HCT116 (cell line): Measurements from ENCODE around the gene CASP6. TPM values are rescaled to one million over a fixed set of nuclear protein-coding genes. Genes with fewer than 3 reads are reported as not detected.

Experiments
- ATAC-seq: fragments of 200-7000 bp; cut with Tn5 transposase; 2 replicates; pipeline ENCODE4 v1.9.1; 2020; ENCODE audit warnings: mild to moderate bottlenecking, moderate library complexity
- BruUV-seq: library from RNA; stranded (reverse); fragments of 400-500 nt; replicated peaks from 2 replicates; lab custom pipeline; 2021; lab: Mats Ljungman, UMichigan
- CTCF ChIA-PET: fragments of 300-600 bp; sonication (Branson Sonifier 250); formaldehyde crosslinking; loops from one replicate; lab custom pipeline; 2021; ENCODE audit warnings: antibody characterized with exemption; lab: Charles Lee
- POLR2A ChIA-PET: fragments of 300-600, 350-600 bp; sonication (Branson Sonifier 250); formaldehyde crosslinking; loops from one replicate; lab custom pipeline; 2021; ENCODE audit warnings: antibody characterized with exemption; lab: Charles Lee
- RAD21 ChIA-PET, 2 experiments: fragments of 300-600 bp; sonication (Branson Sonifier 250); formaldehyde crosslinking; loops; one replicate each; lab custom pipeline; 2023; ENCODE audit warnings: low total read pairs in 2 of 2; ENCODE audit not compliant: uncharacterized antibody in 2 of 2, unreplicated experiment in 2 of 2, low non-redundant PET in 1 of 2; lab: Charles Lee
- DNase-seq: peaks from one replicate; pipeline ENCODE4 v3.0.0-alpha.2; 2010; ENCODE audit warnings: low read depth, low spot score
- H2AFZ ChIP-seq: fragments of 200-600 bp; shearing (Covaris generic), sonication (generic); 2 replicates; pipeline ENCODE4 v1.6.1; 2017; ENCODE audit warnings: low read depth, mixed run types, mixed read lengths, antibody characterized with exemption, low read length; ENCODE audit not compliant: poor library complexity, severe bottlenecking
- H3K27ac ChIP-seq: 2 replicates; pipeline ENCODE4 v1.5.1; 2012; ENCODE audit warnings: low read depth, low read length
- H3K27me3 ChIP-seq: fragments of 200-600 bp; sonication (generic); 2 replicates; pipeline ENCODE4 v1.6.1; 2016; ENCODE audit warnings: mixed run types, low read length, mixed read lengths; ENCODE audit not compliant: insufficient read depth
- H3K36me3 ChIP-seq, 2 experiments: fragments of 200-500 bp in 1 of 2; fragments of 200-600 bp in 1 of 2; sonication (Bioruptor generic) in 1 of 2; sonication (generic) in 1 of 2; 2 replicates each; pipeline versions ENCODE4 v1.5.1 to v1.6.1; 2014 to 2016; ENCODE audit warnings: low read length in 2 of 2, inconsistent platforms in 1 of 2, mixed read lengths in 1 of 2, mixed run types in 1 of 2; ENCODE audit not compliant: insufficient read depth in 2 of 2, control insufficient read depth in 1 of 2
- H3K4me1 ChIP-seq, 2 experiments: fragments of 200-600 bp in 1 of 2; sonication (generic) in 1 of 2; 2 replicates each; pipeline versions ENCODE4 v1.5.1 to v1.6.1; 2012 to 2017; ENCODE audit warnings: low read length in 2 of 2, inconsistent platforms in 1 of 2, mild to moderate bottlenecking in 1 of 2, mixed read lengths in 1 of 2, mixed run types in 1 of 2, moderate library complexity in 1 of 2; ENCODE audit not compliant: insufficient read depth in 2 of 2, control insufficient read depth in 1 of 2
- H3K4me2 ChIP-seq: fragments of 200-600 bp; sonication (generic); 2 replicates; pipeline ENCODE4 v1.6.1; 2017; ENCODE audit warnings: mixed run types, low read length, mixed read lengths
- H3K4me3 ChIP-seq, 2 experiments: fragments of 200-600 bp in 1 of 2; sonication (generic) in 1 of 2; replicated peaks in 1 of 2; 2 replicates each; pipeline ENCODE4 v1.5.1; 2011 to 2016; ENCODE audit warnings: low read length in 2 of 2, control low read depth in 1 of 2, low read depth in 1 of 2, mild to moderate bottlenecking in 1 of 2, mixed read lengths in 1 of 2, mixed run types in 1 of 2
- H3K79me2 ChIP-seq: fragments of 200-600 bp; sonication (generic); 2 replicates; pipeline ENCODE4 v1.6.1; 2017; ENCODE audit warnings: mild to moderate bottlenecking, mixed run types, low read length, moderate library complexity, mixed read lengths; ENCODE audit not compliant: insufficient read depth
- H3K9ac ChIP-seq: fragments of 200-600 bp; sonication (generic); 2 replicates; pipeline ENCODE4 v1.6.1; 2016; ENCODE audit warnings: low read length, mixed read lengths
- H3K9me2 ChIP-seq: fragments of 200-600 bp; sonication (generic), shearing (Covaris generic); 2 replicates; pipeline ENCODE4 v1.6.1; 2017; ENCODE audit warnings: mixed run types, mild to moderate bottlenecking, moderate library complexity; ENCODE audit not compliant: insufficient read depth
- H3K9me3 ChIP-seq, 2 experiments: fragments of 200-500 bp in 1 of 2; fragments of 200-600 bp in 1 of 2; sonication (Bioruptor generic) in 1 of 2; sonication (generic) in 1 of 2; 2 replicates each; pipeline ENCODE4 v1.6.1; 2014 to 2017; ENCODE audit warnings: low read length in 2 of 2, mixed read lengths in 2 of 2, inconsistent platforms in 1 of 2, low read depth in 1 of 2, mild to moderate bottlenecking in 1 of 2, mixed run types in 1 of 2, moderate library complexity in 1 of 2; ENCODE audit not compliant: control insufficient read depth in 1 of 2, insufficient read depth in 1 of 2
- H4K20me1 ChIP-seq: fragments of 200-600 bp; sonication (generic), shearing (Covaris generic); 2 replicates; pipeline ENCODE4 v1.6.1; 2017; ENCODE audit warnings: mixed run types, mild to moderate bottlenecking, moderate library complexity; ENCODE audit not compliant: insufficient read depth
- EZH2phosphoT487 ChIP-seq: fragments of 200-600 bp; IDR thresholded peaks from 2 replicates; pipeline ENCODE4 v1.6.1; 2018; ENCODE audit warnings: antibody characterized with exemption, borderline replicate concordance
- JUND ChIP-seq: IDR thresholded peaks from 2 replicates; pipeline ENCODE4 v1.6.1; 2012
- POLR2A ChIP-seq: IDR thresholded peaks from 2 replicates; pipeline ENCODE4 v1.7.0; 2011; ENCODE audit warnings: borderline replicate concordance; ENCODE audit not compliant: insufficient read depth, insufficient read length; ENCODE audit errors: extremely low read depth
- RAD21 ChIP-seq: IDR thresholded peaks from 2 replicates; pipeline ENCODE4 v1.6.1; 2012; ENCODE audit warnings: low read depth, mild to moderate bottlenecking
- YY1 ChIP-seq: IDR thresholded peaks from 2 replicates; pipeline ENCODE4 v1.6.1; 2011; ENCODE audit warnings: low read length, low read depth, moderate library complexity, mild to moderate bottlenecking; ENCODE audit not compliant: insufficient replicate concordance; ENCODE audit errors: extremely low read depth
- intact Hi-C: fragments of 100-400 bp; cut with micrococcal nuclease; formaldehyde crosslinking; loops from 2 replicates; pipeline ENCODE4 v1.10.0; 2022
- total RNA-seq: library from RNA; stranded (reverse); gene quantifications from one replicate; pipeline ENCODE4 v1.2.1, GENCODE V29; 2021; ENCODE audit not compliant: unreplicated experiment
- TF ChIP-seq, protein P1 (sequence below), 3 experiments: fragments of 200-600 bp in 1 of 3; sonication (generic) in 1 of 3; IDR thresholded peaks in 2 of 3; conservative IDR thresholded peaks in 1 of 3; 2 replicates each; pipeline ENCODE4 v1.5.1; 2012 to 2017; ENCODE audit warnings: low read depth in 2 of 3, low read length in 2 of 3, antibody characterized with exemption in 1 of 3, borderline replicate concordance in 1 of 3, control low read depth in 1 of 3, mild to moderate bottlenecking in 1 of 3, mixed read lengths in 1 of 3, mixed run types in 1 of 3, moderate library complexity in 1 of 3; ENCODE audit not compliant: insufficient read depth in 1 of 3
- TF ChIP-seq, protein P2 (sequence below): IDR thresholded peaks from 2 replicates; pipeline ENCODE4 v1.6.1; 2012

CASP6 gene
- total RNA-seq, 1 experiment from 2014 or later = 18.1 TPM

DNA sequence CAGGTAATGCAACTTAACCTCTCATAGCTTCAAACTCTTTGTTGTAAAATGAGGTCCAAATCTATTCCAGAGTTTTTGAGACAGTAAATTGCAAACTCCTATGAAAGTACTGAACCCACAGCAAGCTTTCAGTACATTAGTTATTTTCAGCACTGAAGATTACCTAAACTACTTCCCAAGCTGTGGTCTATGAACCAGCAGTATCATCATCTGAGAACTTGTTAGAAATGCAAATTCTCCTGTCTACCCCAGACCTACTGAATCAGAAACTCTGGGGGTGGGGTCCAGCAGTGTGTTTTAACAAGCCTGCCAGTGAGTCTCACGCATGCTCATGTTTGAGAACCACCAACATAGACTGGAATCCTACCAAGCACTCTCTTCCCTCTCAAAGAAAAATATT, 5.7 kb upstream of the CASP6 start (continued):
- TF ChIP-seq, protein P1, sequence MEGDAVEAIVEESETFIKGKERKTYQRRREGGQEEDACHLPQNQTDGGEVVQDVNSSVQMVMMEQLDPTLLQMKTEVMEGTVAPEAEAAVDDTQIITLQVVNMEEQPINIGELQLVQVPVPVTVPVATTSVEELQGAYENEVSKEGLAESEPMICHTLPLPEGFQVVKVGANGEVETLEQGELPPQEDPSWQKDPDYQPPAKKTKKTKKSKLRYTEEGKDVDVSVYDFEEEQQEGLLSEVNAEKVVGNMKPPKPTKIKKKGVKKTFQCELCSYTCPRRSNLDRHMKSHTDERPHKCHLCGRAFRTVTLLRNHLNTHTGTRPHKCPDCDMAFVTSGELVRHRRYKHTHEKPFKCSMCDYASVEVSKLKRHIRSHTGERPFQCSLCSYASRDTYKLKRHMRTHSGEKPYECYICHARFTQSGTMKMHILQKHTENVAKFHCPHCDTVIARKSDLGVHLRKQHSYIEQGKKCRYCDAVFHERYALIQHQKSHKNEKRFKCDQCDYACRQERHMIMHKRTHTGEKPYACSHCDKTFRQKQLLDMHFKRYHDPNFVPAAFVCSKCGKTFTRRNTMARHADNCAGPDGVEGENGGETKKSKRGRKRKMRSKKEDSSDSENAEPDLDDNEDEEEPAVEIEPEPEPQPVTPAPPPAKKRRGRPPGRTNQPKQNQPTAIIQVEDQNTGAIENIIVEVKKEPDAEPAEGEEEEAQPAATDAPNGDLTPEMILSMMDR (IDR thresholded peaks at IDR 0.05 in 2 of 3, conservative IDR thresholded peaks at IDR 0.05 in 1 of 3; ENCODE audit: borderline replicate concordance in 1 of 3, insufficient read depth in 1 of 3, low read depth in 2 of 3, low read length in 2 of 3) = no peak
- TF ChIP-seq, all 23 proteins: peak for 0

DNA sequence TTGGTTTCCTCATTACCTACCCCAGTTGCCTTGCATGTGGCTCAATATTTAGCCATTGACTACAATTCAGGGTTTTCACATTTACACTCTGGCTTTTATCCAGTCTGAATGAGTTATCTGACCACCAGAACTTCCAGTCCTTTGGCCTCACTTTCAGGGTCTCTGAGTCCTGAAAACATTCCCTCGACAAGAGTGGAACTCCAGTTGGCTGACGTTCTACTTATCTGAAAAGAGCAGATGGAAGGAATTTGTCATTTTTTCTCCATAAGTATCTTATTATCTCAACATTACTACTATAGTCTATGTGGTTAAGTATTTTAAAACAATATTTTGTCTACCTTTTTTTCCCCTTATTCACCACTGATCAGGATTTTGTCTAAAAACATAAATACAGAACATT, 5.2 kb upstream of the CASP6 start:
- Histone ChIP-seq H3K36me3 (peaks cover 2 to 7% of the 10 kb centered on the region in 2 experiments; a peak in 3 of 4 replicates), H2AFZ (no peak overlapping the region), H3K9me2 (no peaks in the 10 kb centered on the region), H3K4me1 (peaks cover 7 to 11% of the 10 kb centered on the region in 2 experiments; a peak in 3 of 4 replicates), H3K27me3 (no peaks in the 10 kb centered on the region), H3K9ac (no peak overlapping the region), H3K4me2 (no peak overlapping the region), H3K9me3 (no peaks in the 10 kb centered on the region), H3K27ac (no peak overlapping the region), H3K79me2 (no peaks in the 10 kb centered on the region), H4K20me1 (no peaks in the 10 kb centered on the region), H3K4me3 (no peak overlapping the region)
- ChIA-PET POLR2A (no interaction called here), CTCF (no interaction called here), RAD21 (no interaction called here)
- intact Hi-C loops = loop anchor here (10.0 kb wide), 1 partner anchor 284 kb away; no protein-coding TSS in a partner anchor
- no peak for DNase-seq
- BruUV-seq = no TSS peak
- ATAC-seq = no peak
- TF ChIP-seq, protein P2, sequence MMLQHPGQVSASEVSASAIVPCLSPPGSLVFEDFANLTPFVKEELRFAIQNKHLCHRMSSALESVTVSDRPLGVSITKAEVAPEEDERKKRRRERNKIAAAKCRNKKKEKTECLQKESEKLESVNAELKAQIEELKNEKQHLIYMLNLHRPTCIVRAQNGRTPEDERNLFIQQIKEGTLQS = no peak
- TF ChIP-seq EZH2phosphoT487 = no peak
- no peak for TF ChIP-seq RAD21
- no peak for TF ChIP-seq JUND
- TF ChIP-seq POLR2A = no peak
- no peak for TF ChIP-seq YY1
